ENCODE measurements around the gene GALNT17. TPM values are rescaled to one million over a fixed set of nuclear protein-coding genes. Genes with fewer than 3 reads are reported as not detected.

GALNT17 gene
- total RNA-seq, 1 experiment from 2014 or later = not detected

DNA sequence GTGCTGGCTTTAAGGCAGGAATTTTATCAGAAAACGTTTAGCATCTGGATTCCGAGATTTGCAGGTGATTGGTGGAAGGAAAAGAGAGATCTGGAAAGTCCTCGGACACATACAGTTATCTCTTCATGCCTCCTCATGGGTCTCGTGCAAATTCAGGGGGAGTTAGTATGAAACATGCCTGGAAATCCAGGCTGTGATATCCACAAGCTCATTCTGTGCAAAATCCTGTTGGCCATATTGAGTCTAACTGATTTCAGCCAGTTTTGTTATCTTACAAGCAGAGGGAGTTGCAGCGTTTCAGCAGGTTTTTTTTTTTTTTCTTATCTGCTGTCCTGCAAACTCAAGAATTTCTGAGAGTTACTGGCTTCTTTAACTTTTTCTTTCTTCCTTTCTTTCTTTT lies 411.5 kb downstream of the GALNT17 start:
- H3K27ac ChIP-seq (ENCODE audit: low read length) = no peak overlapping the region
- no peak overlapping the region for H3K9ac ChIP-seq (ENCODE audit: low read length)
- intact Hi-C loops (cut with micrococcal nuclease) = no loop called here
- no peaks in the 10 kb centered on the region for H3F3A ChIP-seq (ENCODE audit: low read length, unreplicated experiment)
- ATAC-seq (no peak), DNase-seq (no peak)
- no peak overlapping the region for H2AFZ ChIP-seq (ENCODE audit: low read length)
- no TSS peak for BruUV-seq (replicated peaks)
- H3K36me3 ChIP-seq (ENCODE audit: low read depth, low read length) = no peaks in the 10 kb centered on the region
- no peaks in the 10 kb centered on the region for H3K9me3 ChIP-seq (ENCODE audit: low read length)
- H3K4me1 ChIP-seq (ENCODE audit: insufficient read depth, low read length) = no peaks in the 10 kb centered on the region
- no peaks in the 10 kb centered on the region for H3K27me3 ChIP-seq (ENCODE audit: low read length)
- ChIA-PET CTCF (no interaction called here), POLR2A (ENCODE audit: unreplicated experiment) (no interaction called here)
- H3K9me2 ChIP-seq (replicated peaks; ENCODE audit: low read length) = no peaks in the 10 kb centered on the region
- H4K20me1 ChIP-seq (ENCODE audit: low read length) = no peaks in the 10 kb centered on the region
- no peak overlapping the region for H3K4me2 ChIP-seq (ENCODE audit: low read length)
- TF ChIP-seq, protein P1, sequence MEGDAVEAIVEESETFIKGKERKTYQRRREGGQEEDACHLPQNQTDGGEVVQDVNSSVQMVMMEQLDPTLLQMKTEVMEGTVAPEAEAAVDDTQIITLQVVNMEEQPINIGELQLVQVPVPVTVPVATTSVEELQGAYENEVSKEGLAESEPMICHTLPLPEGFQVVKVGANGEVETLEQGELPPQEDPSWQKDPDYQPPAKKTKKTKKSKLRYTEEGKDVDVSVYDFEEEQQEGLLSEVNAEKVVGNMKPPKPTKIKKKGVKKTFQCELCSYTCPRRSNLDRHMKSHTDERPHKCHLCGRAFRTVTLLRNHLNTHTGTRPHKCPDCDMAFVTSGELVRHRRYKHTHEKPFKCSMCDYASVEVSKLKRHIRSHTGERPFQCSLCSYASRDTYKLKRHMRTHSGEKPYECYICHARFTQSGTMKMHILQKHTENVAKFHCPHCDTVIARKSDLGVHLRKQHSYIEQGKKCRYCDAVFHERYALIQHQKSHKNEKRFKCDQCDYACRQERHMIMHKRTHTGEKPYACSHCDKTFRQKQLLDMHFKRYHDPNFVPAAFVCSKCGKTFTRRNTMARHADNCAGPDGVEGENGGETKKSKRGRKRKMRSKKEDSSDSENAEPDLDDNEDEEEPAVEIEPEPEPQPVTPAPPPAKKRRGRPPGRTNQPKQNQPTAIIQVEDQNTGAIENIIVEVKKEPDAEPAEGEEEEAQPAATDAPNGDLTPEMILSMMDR (conservative IDR thresholded peaks at IDR 0.05; ENCODE audit: low read depth, low read length) = no peak
- TF ChIP-seq EZH2phosphoT487 (IDR thresholded peaks at IDR 0.05; ENCODE audit: borderline replicate concordance, low read length) = no peak
- H3K79me2 ChIP-seq (ENCODE audit: low read length) = no peaks in the 10 kb centered on the region
- H3K4me3 ChIP-seq (ENCODE audit: low read length) = no peak overlapping the region

DNA sequence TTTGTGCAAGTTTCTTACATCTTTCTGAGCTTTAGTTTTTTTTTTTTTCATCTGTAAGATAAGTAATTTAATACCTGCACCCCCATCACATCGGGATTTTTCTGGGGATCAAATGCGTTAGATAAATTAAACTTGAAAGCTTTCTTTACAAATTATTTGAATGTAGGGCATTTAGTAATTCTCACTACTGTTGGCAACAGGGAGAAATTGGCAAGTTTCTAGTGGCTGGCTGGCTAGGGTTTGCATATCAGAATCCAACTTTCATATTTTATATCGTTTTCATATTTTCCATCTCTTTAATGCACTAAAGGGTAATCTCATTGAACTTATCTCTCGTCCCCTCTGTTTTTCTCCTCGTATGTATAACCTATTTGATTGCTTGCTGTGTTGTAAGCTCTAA lies 412.9 kb downstream of the GALNT17 start:
- Histone ChIP-seq H3K36me3 (ENCODE audit: low read depth, low read length) (no peaks in the 10 kb centered on the region), H3K4me1 (ENCODE audit: insufficient read depth, low read length) (no peaks in the 10 kb centered on the region), H4K20me1 (ENCODE audit: low read length) (no peaks in the 10 kb centered on the region), H3K9me3 (ENCODE audit: low read length) (no peaks in the 10 kb centered on the region), H3K79me2 (ENCODE audit: low read length) (no peaks in the 10 kb centered on the region), H2AFZ (ENCODE audit: low read length) (no peak overlapping the region), H3K4me3 (ENCODE audit: low read length) (no peak overlapping the region), H3F3A (ENCODE audit: low read length, unreplicated experiment) (no peaks in the 10 kb centered on the region), H3K27ac (ENCODE audit: low read length) (no peak overlapping the region), H3K9me2 (replicated peaks; ENCODE audit: low read length) (no peaks in the 10 kb centered on the region), H3K9ac (ENCODE audit: low read length) (no peak overlapping the region), H3K27me3 (ENCODE audit: low read length) (no peaks in the 10 kb centered on the region), H3K4me2 (ENCODE audit: low read length) (no peak overlapping the region)
- DNase-seq (no peak), ATAC-seq (no peak)
- ChIA-PET POLR2A (ENCODE audit: unreplicated experiment) (no interaction called here), CTCF (no interaction called here)
- no TSS peak for BruUV-seq (replicated peaks)
- intact Hi-C loops (cut with micrococcal nuclease) = no loop called here
- TF ChIP-seq, protein P1 (conservative IDR thresholded peaks at IDR 0.05; ENCODE audit: low read depth, low read length) = no peak
- no peak for TF ChIP-seq EZH2 (IDR thresholded peaks at IDR 0.05; ENCODE audit: low read length, unreplicated experiment)
- TF ChIP-seq EZH2phosphoT487 (IDR thresholded peaks at IDR 0.05; ENCODE audit: borderline replicate concordance, low read length) = no peak

DNA sequence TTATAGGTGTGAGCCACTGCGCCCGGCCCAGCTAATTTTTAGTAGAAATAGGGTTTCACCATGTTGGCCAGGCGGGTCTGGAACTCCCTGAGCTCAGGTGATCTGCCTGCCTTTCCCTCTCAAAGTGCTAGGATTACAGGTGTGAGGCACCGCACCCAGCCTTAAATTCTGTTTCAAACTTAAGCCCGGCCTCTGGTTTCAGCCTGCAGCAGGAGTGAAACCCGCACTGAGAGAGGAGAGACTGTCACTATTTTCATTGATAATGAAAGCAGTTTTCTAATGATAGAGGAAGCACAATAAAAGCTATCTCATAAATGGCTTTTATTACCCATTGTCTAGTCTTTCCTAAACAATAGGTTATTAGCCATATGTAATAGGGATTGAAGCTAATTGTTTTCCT lies 415.5 kb downstream of the GALNT17 start:
- Histone ChIP-seq H4K20me1 (ENCODE audit: low read length) (no peaks in the 10 kb centered on the region), H2AFZ (ENCODE audit: low read length) (no peak overlapping the region), H3K4me2 (ENCODE audit: low read length) (no peak overlapping the region), H3K9me3 (ENCODE audit: low read length) (no peaks in the 10 kb centered on the region), H3K9me2 (replicated peaks; ENCODE audit: low read length) (no peaks in the 10 kb centered on the region), H3K36me3 (ENCODE audit: low read depth, low read length) (no peaks in the 10 kb centered on the region), H3K27me3 (ENCODE audit: low read length) (no peaks in the 10 kb centered on the region), H3K4me3 (ENCODE audit: low read length) (no peak overlapping the region), H3K4me1 (ENCODE audit: insufficient read depth, low read length) (no peaks in the 10 kb centered on the region), H3K27ac (ENCODE audit: low read length) (no peak overlapping the region), H3K9ac (ENCODE audit: low read length) (no peak overlapping the region), H3F3A (ENCODE audit: low read length, unreplicated experiment) (no peaks in the 10 kb centered on the region), H3K79me2 (ENCODE audit: low read length) (no peaks in the 10 kb centered on the region)
- BruUV-seq (replicated peaks) = no TSS peak
- DNase-seq (no peak), ATAC-seq (no peak)
- intact Hi-C loops (cut with micrococcal nuclease) = no loop called here
- ChIA-PET POLR2A (ENCODE audit: unreplicated experiment) (no interaction called here), CTCF (no interaction called here)
- no peak for TF ChIP-seq EZH2 (IDR thresholded peaks at IDR 0.05; ENCODE audit: low read length, unreplicated experiment)
- TF ChIP-seq, protein P1 (conservative IDR thresholded peaks at IDR 0.05; ENCODE audit: low read depth, low read length) = no peak
- no peak for TF ChIP-seq EZH2phosphoT487 (IDR thresholded peaks at IDR 0.05; ENCODE audit: borderline replicate concordance, low read length)
